ENCODE measurements around the gene CGAS. TPM values are rescaled to one million over a fixed set of nuclear protein-coding genes. Genes with fewer than 3 reads are reported as not detected.

CGAS gene
- total and polyA plus RNA-seq, 2 of the 13 experiments (the other 11 are each of a cell fraction or from before 2014, with no cell fraction given) = 0.03 to 0.07 TPM

GRCh38 chr6:73400656-73401055 is 51.4 kb downstream of the CGAS start (continued):
- TF ChIP-seq ARID4A (CRISPR knock-in tag; IDR thresholded peaks at IDR 0.05; ENCODE audit: borderline replicate concordance) (no peak), ZSCAN25 (CRISPR knock-in tag; IDR thresholded peaks at IDR 0.05) (no peak), DMTF1 (CRISPR knock-in tag; IDR thresholded peaks at IDR 0.05) (no peak), SMARCE1 (IDR thresholded peaks at IDR 0.05; ENCODE audit: borderline replicate concordance) (no peak), ZNF710 (CRISPR knock-in tag; IDR thresholded peaks at IDR 0.05; ENCODE audit: borderline replicate concordance) (no peak), ZNF709 (CRISPR knock-in tag; IDR thresholded peaks at IDR 0.05) (no peak)
